Stimulated activated CD8-positive, alpha-beta memory T cell treated with anti-CD3 and anti-CD28 coated beads, Interleukin-4, amount 100 ng/mL, for 4 hours (primary cell): ENCODE measurements around the gene GAGE12G.
"Not testable (repeated sequence)": the region's sequence is repeated elsewhere in the genome, so short reads cannot be mapped to it uniquely, and the experiment has no call there.

Experiments
- DNase-seq, 2 donors: peaks; one replicate each; pipeline ENCODE4 v3.0.0-alpha.2; 2020; ENCODE audit warnings: low read depth in 2 of 2, low spot score in 1 of 2

GAGE12G gene, protein sequence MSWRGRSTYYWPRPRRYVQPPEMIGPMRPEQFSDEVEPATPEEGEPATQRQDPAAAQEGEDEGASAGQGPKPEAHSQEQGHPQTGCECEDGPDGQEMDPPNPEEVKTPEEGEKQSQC

GRCh38 chrX:49570100-49570499, at the start of gene GAGE12G:
GAGE12G (plus strand) TSS chrX:49570400; CDS start chrX:49571555, 1,155 bp downstream.
- not testable (repeated sequence) for DNase-seq

GRCh38 chrX:49531877-49532276, 38.3 kb upstream of the GAGE12G start, which contains the start of gene GAGE12C:
GAGE12C (plus strand) TSS chrX:49532177; CDS start chrX:49533332, 1,155 bp downstream.
- not testable (repeated sequence) for DNase-seq

DNA sequence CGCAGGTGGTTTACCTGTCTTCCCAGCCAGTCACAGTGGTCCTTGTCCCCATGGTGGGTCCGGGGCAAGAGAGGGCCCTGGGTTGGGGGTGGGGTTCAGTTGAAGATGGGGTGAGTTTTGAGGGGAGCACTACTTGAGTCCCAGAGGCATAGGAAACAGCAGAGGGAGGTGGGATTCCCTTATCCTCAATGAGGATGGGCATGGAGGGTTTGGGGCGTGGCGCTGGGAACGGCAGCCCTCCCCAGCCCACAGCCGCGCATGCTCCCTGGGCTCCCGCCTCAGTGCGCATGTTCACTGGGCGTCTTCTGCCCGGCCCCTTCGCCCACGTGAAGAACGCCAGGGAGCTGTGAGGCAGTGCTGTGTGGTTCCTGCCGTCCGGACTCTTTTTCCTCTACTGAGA, 28.8 kb upstream of the GAGE12G start, which contains the start of gene GAGE12D:
GAGE12D (plus strand) TSS at position 301 of the 400 bp plus-strand sequence. CDS start 1,155 bp downstream, outside the sequence.
- not testable (repeated sequence) for DNase-seq

- DNase-seq, result not testable (repeated sequence)
Observed at GRCh38 chrX:49550989-49551388, 19.2 kb upstream of the GAGE12G start, which contains the start of gene GAGE12E. GAGE12E (plus strand) TSS chrX:49551289; CDS start chrX:49552444, 1,155 bp downstream.

- DNase-seq, result not testable (repeated sequence)
Observed at GRCh38 chrX:49560542-49560941, 9.7 kb upstream of the GAGE12G start, which contains the start of gene GAGE12F. GAGE12F (plus strand) TSS chrX:49560842; CDS start chrX:49561997, 1,155 bp downstream.

- not testable (repeated sequence) for DNase-seq
Observed at GRCh38 chrX:49568728-49569127, 1.5 kb upstream of the GAGE12G start.

DNA sequence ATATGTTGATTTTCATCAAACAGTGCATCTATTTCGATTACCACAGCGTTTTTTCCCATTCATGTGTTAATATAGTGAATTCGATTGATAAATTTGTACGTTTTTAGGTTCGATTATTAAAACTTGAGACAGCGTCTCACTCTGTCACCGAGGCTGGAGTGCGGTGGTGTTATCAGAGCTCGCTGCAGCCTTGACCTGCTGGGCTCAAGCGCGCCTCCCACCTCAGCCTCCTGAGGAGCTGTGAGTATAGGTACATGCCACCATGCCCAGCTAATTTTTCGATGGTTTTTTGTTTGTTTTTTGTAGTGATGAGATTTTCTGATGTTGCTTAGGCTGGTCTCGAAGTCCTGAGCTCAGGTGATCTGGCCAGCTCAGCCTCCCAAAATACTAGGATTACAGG, 1.0 kb upstream of the GAGE12G start:
- not testable (repeated sequence) for DNase-seq

- DNase-seq, result not testable (repeated sequence)
Observed at GRCh38 chrX:49579649-49580048, 9.4 kb downstream of the GAGE12G start, which contains the start of gene GAGE12H. GAGE12H (plus strand) TSS chrX:49579949; CDS start chrX:49581104, 1,155 bp downstream.

DNA sequence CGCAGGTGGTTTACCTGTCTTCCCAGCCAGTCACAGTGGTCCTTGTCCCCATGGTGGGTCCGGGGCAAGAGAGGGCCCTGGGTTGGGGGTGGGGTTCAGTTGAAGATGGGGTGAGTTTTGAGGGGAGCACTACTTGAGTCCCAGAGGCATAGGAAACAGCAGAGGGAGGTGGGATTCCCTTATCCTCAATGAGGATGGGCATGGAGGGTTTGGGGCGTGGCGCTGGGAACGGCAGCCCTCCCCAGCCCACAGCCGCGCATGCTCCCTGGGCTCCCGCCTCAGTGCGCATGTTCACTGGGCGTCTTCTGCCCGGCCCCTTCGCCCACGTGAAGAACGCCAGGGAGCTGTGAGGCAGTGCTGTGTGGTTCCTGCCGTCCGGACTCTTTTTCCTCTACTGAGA, 19.0 kb downstream of the GAGE12G start, which contains the start of gene GAGE2A:
GAGE2A (plus strand) TSS at position 301 of the 400 bp plus-strand sequence. CDS start 1,155 bp downstream, outside the sequence.
- DNase-seq, result not testable (repeated sequence)

DNA sequence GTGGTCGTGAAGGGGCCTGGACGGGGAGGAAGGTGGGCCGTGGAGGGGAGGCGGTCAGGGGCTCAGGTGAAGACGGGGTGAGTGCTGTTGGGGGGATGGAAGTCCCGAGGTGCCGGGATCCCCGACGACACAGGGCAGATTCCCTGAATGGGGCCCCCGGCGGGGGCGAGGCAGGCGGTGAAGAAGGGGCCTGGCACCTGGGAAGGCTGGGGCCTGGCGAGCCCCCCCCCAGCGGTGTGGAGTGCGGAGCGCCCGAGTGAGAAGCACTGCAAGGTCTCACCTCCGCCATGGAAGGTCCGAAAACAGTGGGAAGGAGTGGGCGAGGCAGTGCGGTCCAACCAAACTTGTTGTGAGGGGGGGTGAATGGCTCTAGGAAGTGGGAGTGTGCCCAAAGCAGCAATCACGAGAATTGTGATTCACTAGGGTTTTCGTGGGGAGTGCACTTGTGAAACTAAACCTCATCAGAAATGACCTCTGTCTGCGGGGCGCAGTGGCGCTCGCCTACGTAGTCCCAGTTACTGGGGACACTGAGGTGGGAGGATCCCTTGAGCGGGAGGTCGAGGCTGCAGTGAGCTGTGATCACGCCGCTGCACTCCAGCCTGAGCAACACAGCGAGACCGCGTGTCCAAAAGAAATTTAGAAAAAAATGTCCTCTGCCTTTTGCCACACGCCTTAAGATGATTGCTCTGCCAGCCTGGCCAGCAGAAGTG, 19.7 kb downstream of the GAGE12G start:
- not testable (repeated sequence) for DNase-seq

GRCh38 chrX:49590488-49590887, 20.3 kb downstream of the GAGE12G start:
- DNase-seq, result not testable (repeated sequence)

DNA sequence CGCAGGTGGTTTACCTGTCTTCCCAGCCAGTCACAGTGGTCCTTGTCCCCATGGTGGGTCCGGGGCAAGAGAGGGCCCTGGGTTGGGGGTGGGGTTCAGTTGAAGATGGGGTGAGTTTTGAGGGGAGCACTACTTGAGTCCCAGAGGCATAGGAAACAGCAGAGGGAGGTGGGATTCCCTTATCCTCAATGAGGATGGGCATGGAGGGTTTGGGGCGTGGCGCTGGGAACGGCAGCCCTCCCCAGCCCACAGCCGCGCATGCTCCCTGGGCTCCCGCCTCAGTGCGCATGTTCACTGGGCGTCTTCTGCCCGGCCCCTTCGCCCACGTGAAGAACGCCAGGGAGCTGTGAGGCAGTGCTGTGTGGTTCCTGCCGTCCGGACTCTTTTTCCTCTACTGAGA, 28.5 kb downstream of the GAGE12G start, which contains the start of gene GAGE1:
GAGE1 (plus strand) TSS at position 301 of the 400 bp plus-strand sequence. CDS start 1,155 bp downstream, outside the sequence.
- DNase-seq, result not testable (repeated sequence)

GRCh38 chrX:49610718-49611310, 40.6 kb downstream of the GAGE12G start:
- no peak for DNase-seq

DNA sequence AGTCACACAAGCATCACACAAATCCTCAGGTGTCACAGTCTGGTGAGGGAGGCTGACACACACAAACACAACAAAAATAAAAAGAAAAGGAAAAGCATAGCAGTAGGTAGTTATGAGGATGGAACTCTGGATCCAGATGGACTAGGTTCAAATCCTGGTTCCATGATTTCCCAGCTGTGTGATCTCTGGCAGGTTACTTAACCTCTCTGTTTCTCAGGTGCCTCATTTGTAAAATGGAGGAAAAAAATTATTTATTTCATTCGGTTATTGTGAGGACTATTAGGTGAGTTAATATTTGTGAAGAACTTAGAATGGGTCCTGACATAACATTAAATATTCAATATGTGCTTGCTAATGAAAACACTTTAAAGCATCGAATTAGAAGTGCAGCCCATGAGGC, 48.4 kb downstream of the GAGE12G start:
- no peak for DNase-seq
